Lower leg skin (tissue), 3 donors: ENCODE measurements around the gene NT5M.

ENCODE experiments used
- POLR2A ChIP-seq, 2 donors: fragments of 450-650 bp; IDR thresholded peaks; one replicate each; pipeline ENCODE4 v1.6.1; 2016 to 2017; ENCODE audit warnings: antibody characterized with exemption in 2 of 2, mild to moderate bottlenecking in 1 of 2, moderate library complexity in 1 of 2
- TF ChIP-seq, protein P1 (sequence below), 3 donors: fragments of 450-650 bp; IDR thresholded peaks; one replicate each; pipeline ENCODE4 v1.5.1; 2016; ENCODE audit warnings: antibody characterized with exemption in 3 of 3, mild to moderate bottlenecking in 3 of 3, moderate library complexity in 2 of 3

- TF ChIP-seq, protein P1, sequence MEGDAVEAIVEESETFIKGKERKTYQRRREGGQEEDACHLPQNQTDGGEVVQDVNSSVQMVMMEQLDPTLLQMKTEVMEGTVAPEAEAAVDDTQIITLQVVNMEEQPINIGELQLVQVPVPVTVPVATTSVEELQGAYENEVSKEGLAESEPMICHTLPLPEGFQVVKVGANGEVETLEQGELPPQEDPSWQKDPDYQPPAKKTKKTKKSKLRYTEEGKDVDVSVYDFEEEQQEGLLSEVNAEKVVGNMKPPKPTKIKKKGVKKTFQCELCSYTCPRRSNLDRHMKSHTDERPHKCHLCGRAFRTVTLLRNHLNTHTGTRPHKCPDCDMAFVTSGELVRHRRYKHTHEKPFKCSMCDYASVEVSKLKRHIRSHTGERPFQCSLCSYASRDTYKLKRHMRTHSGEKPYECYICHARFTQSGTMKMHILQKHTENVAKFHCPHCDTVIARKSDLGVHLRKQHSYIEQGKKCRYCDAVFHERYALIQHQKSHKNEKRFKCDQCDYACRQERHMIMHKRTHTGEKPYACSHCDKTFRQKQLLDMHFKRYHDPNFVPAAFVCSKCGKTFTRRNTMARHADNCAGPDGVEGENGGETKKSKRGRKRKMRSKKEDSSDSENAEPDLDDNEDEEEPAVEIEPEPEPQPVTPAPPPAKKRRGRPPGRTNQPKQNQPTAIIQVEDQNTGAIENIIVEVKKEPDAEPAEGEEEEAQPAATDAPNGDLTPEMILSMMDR (IDR thresholded peaks at IDR 0.05): no peak
- TF ChIP-seq POLR2A (IDR thresholded peaks at IDR 0.05): no peak
Observed at GRCh38 chr17:17313350-17313991, 10.3 kb downstream of the NT5M start.
